GM19463 (cell line): Measurements from ENCODE around the gene MCU.

Experiments used
- ATAC-seq: cut with Tn5 transposase; IDR thresholded peaks from one replicate; pipeline ENCODE4 v1.9.1; 2021; ENCODE audit warnings: mild to moderate bottlenecking, moderate library complexity; ENCODE audit not compliant: unreplicated experiment

The MCU gene

GRCh38 chr10:72834183-72834825, 142.4 kb downstream of the MCU start:
- ATAC-seq, result no peak

- no peak for ATAC-seq
These were observed 148.4 kb downstream of the MCU start for GRCh38 chr10:72840319-72840718.

GRCh38 chr10:72841487-72841886, 149.5 kb downstream of the MCU start:
- no peak for ATAC-seq

GRCh38 chr10:72842164-72842563, 150.2 kb downstream of the MCU start:
- ATAC-seq, result no peak

- ATAC-seq, result no peak
These were observed 154.3 kb downstream of the MCU start for GRCh38 chr10:72846238-72846637.

GRCh38 chr10:72847681-72848080, 155.7 kb downstream of the MCU start:
- no peak for ATAC-seq

- no peak for ATAC-seq
These were observed 158.9 kb downstream of the MCU start for GRCh38 chr10:72850861-72851260.

GRCh38 chr10:72851509-72851908, 159.6 kb downstream of the MCU start:
- ATAC-seq, result no peak

GRCh38 chr10:72852508-72852907, 160.6 kb downstream of the MCU start:
- no peak for ATAC-seq

- ATAC-seq, result no peak
These were observed 163.2 kb downstream of the MCU start for GRCh38 chr10:72855129-72855528.

- no peak for ATAC-seq
These were observed 163.8 kb downstream of the MCU start for GRCh38 chr10:72855790-72856189.

- no peak for ATAC-seq
These were observed 166.1 kb downstream of the MCU start for GRCh38 chr10:72858067-72858466.

GRCh38 chr10:72862957-72863356, 171.0 kb downstream of the MCU start:
- ATAC-seq, result no peak

- ATAC-seq, result no peak
These were observed 183.5 kb downstream of the MCU start for GRCh38 chr10:72875250-72876055.

- no peak for ATAC-seq
These were observed 187.3 kb downstream of the MCU start for GRCh38 chr10:72879245-72879644.

GRCh38 chr10:72881291-72881690, 189.3 kb downstream of the MCU start:
- no peak for ATAC-seq

- ATAC-seq, result no peak
These were observed 191.9 kb downstream of the MCU start for GRCh38 chr10:72883861-72884260.

GRCh38 chr10:72885953-72886352, 194.0 kb downstream of the MCU start:
- no peak for ATAC-seq

- no peak for ATAC-seq
These were observed 194.7 kb downstream of the MCU start for GRCh38 chr10:72886621-72887020.

- no peak for ATAC-seq
These were observed 195.1 kb downstream of the MCU start for GRCh38 chr10:72887043-72887442.

GRCh38 chr10:72888151-72888638, 196.3 kb downstream of the MCU start:
- ATAC-seq, result no peak

- no peak for ATAC-seq
These were observed 197.5 kb downstream of the MCU start for GRCh38 chr10:72889391-72889831.
